ENCODE data around the gene NPPB. TPM values are rescaled to one million over a fixed set of nuclear protein-coding genes. Genes with fewer than 3 reads are reported as not detected.

Gene NPPB
- total RNA-seq, 2 experiments from 2014 or later = not detected

DNA sequence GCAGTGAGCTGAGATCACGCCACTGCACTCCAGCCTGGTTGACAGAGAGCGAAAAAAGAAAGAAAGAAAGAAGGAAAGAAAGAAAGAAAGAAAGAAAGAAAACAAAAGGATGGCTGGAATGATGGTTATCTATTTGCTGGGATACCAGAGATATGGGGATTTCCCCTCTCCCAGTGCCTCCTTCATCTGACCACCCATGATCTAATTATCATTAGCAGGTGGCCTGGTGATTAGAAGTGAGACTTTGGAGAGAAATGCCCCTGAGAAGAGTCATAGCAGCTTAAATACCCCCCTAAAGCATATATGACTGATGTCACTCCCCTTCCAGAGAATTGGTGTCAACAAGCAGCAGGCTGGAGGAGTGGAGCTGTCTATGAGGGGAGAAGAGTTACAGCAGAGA lies 1.3 kb upstream of the NPPB start:
- H3K27me3 Mint-ChIP-seq = peaks cover 66% of the 10 kb centered on the region
- H3K27ac Mint-ChIP-seq = no peak overlapping the region
- H3K4me1 Mint-ChIP-seq = peaks cover 12% of the 10 kb centered on the region
- no peaks in the 10 kb centered on the region for H3K9me3 Mint-ChIP-seq
- no peak for DNase-seq
- no peak overlapping the region for H3K4me3 Mint-ChIP-seq
- ATAC-seq (ENCODE audit: low read depth) = no peak
- no peaks in the 10 kb centered on the region for H3K36me3 Mint-ChIP-seq
- POLR2A ChIA-PET = interaction anchor here (3.6 kb wide), 1 partner anchor 48 kb away, joined by 12 read pairs; no protein-coding TSS in a partner anchor

- H3K4me1 Mint-ChIP-seq = peaks cover 12% of the 10 kb centered on the region
- DNase-seq (peak; percentile 89), ATAC-seq (ENCODE audit: low read depth) (peak; percentile 93)
- H3K27me3 Mint-ChIP-seq = peaks cover 66% of the 10 kb centered on the region
- H3K9me3 Mint-ChIP-seq = no peaks in the 10 kb centered on the region
- H3K27ac Mint-ChIP-seq = no peak overlapping the region
- POLR2A ChIA-PET = interaction anchor here (0.5 to 3.6 kb wide), 2 partner anchors 13 to 49 kb away, joined by 3 to 12 read pairs; no protein-coding TSS in a partner anchor
- H3K36me3 Mint-ChIP-seq = no peaks in the 10 kb centered on the region
- H3K4me3 Mint-ChIP-seq = no peak overlapping the region
Measured at GRCh38 chr1:11858968-11859871, 475 bp upstream of the NPPB start.

GRCh38 chr1:11858158-11858557 lies 587 bp downstream of the NPPB start:
- peaks cover 66% of the 10 kb centered on the region for H3K27me3 Mint-ChIP-seq

GRCh38 chr1:11857164-11857851 lies 1.4 kb downstream of the NPPB start:
- Mint-ChIP-seq H3K27ac (no peak overlapping the region), H3K36me3 (no peaks in the 10 kb centered on the region), H3K27me3 (peaks cover 63% of the 10 kb centered on the region), H3K9me3 (no peaks in the 10 kb centered on the region), H3K4me3 (no peak overlapping the region), H3K4me1 (peaks cover 12% of the 10 kb centered on the region)
- ATAC-seq (ENCODE audit: low read depth) (no peak), DNase-seq (no peak)
- POLR2A ChIA-PET = interaction anchor here (1.5 kb wide), 1 partner anchor 51 kb away, joined by 6 read pairs; no protein-coding TSS in a partner anchor

More at GRCh38 chr1:11858158-11858557, 587 bp downstream of the NPPB start:
- Mint-ChIP-seq H3K9me3 (no peaks in the 10 kb centered on the region), H3K4me3 (no peak overlapping the region), H3K4me1 (peaks cover 12% of the 10 kb centered on the region), H3K27ac (no peak overlapping the region), H3K36me3 (no peaks in the 10 kb centered on the region)
- DNase-seq = no peak
- no peak for ATAC-seq (ENCODE audit: low read depth)
- POLR2A ChIA-PET = interaction anchor here (3.6 kb wide), 1 partner anchor 50 kb away, joined by 12 read pairs; no protein-coding TSS in a partner anchor

GRCh38 chr1:11856698-11857097 lies 2.0 kb downstream of the NPPB start:
- ATAC-seq (ENCODE audit: low read depth) = no peak
- Mint-ChIP-seq H3K27me3 (peaks cover 62% of the 10 kb centered on the region), H3K9me3 (no peaks in the 10 kb centered on the region)

DNA sequence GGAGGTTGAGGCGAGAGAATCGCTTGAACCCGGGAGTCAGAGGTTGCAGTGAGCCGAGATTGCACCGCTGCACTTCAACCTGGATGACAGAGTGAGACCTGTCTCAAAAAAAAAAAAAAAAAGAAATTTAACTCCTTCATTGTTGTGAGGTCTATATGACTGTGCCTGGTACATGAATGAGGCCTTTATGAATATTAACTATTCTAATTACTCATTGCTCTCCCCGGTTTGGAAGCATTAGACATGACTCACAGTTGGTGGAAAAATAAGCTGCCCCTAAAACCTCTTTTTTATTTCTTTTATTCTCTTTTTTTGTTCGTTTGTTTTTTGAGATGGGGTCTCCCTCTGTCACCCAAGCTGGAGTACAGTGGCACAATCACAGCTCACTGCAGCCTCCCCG lies 3.3 kb downstream of the NPPB start:
- Mint-ChIP-seq H3K27ac (no peak overlapping the region), H3K36me3 (no peaks in the 10 kb centered on the region), H3K4me3 (no peak overlapping the region), H3K9me3 (no peaks in the 10 kb centered on the region), H3K4me1 (peaks cover 12% of the 10 kb centered on the region), H3K27me3 (peaks cover 54% of the 10 kb centered on the region)
- ATAC-seq (ENCODE audit: low read depth) = no peak
- DNase-seq = no peak
- POLR2A ChIA-PET = interaction anchor here (0.9 to 1.8 kb wide), 2 partner anchors 8 to 53 kb away, joined by 3 to 9 read pairs; no protein-coding TSS in a partner anchor

More at GRCh38 chr1:11856698-11857097, 2.0 kb downstream of the NPPB start:
- DNase-seq = no peak
- POLR2A ChIA-PET = interaction anchor here (1.5 kb wide), 1 partner anchor 51 kb away, joined by 6 read pairs; no protein-coding TSS in a partner anchor
- H3K4me1 Mint-ChIP-seq = peaks cover 12% of the 10 kb centered on the region
- no peak overlapping the region for H3K27ac Mint-ChIP-seq
- no peaks in the 10 kb centered on the region for H3K36me3 Mint-ChIP-seq
- no peak overlapping the region for H3K4me3 Mint-ChIP-seq

GRCh38 chr1:11854519-11854918 lies 4.2 kb downstream of the NPPB start:
- peaks cover 12% of the 10 kb centered on the region for H3K4me1 Mint-ChIP-seq
- no peaks in the 10 kb centered on the region for H3K36me3 Mint-ChIP-seq
- H3K27ac Mint-ChIP-seq = no peak overlapping the region
- peaks cover 47% of the 10 kb centered on the region for H3K27me3 Mint-ChIP-seq
- ATAC-seq (ENCODE audit: low read depth) = no peak
- H3K4me3 Mint-ChIP-seq = no peak overlapping the region
- H3K9me3 Mint-ChIP-seq = no peaks in the 10 kb centered on the region
- DNase-seq = no peak
- POLR2A ChIA-PET = interaction anchor here (1.8 kb wide), 1 partner anchor 54 kb away, joined by 9 read pairs; no protein-coding TSS in a partner anchor

GRCh38 chr1:11851180-11851579 lies 7.6 kb downstream of the NPPB start:
- Mint-ChIP-seq H3K27me3 (peaks cover 21% of the 10 kb centered on the region), H3K4me1 (no peaks in the 10 kb centered on the region), H3K36me3 (no peaks in the 10 kb centered on the region), H3K9me3 (no peaks in the 10 kb centered on the region), H3K27ac (no peak overlapping the region), H3K4me3 (no peak overlapping the region)
- POLR2A ChIA-PET = no interaction called here
- DNase-seq (no peak), ATAC-seq (ENCODE audit: low read depth) (no peak)

DNA sequence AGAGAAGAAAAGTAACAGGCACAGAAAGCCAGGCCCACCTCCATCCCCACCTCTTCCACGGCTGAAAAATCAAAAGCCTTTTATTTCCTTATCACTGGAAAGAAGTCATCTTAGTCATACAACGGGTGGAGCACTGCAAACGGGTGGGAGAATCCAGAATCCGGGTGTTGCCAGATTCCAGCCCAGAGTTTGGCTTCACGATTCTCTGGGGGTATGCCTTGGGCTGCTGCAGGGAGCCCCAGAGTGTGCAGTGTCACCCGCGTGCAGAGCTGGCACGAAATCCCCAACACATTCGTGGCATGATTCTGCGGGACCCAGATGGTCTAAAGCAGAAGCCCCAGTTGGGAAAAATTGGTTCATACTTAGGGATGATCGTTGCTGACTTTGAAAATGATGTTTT lies 8.6 kb downstream of the NPPB start:
- peaks cover 19% of the 10 kb centered on the region for H3K27me3 Mint-ChIP-seq
- peaks cover 6% of the 10 kb centered on the region for H3K36me3 Mint-ChIP-seq
- H3K9me3 Mint-ChIP-seq = no peaks in the 10 kb centered on the region
- no peaks in the 10 kb centered on the region for H3K4me1 Mint-ChIP-seq
- no peak for DNase-seq
- no peak overlapping the region for H3K4me3 Mint-ChIP-seq
- POLR2A ChIA-PET = no interaction called here
- no peak for ATAC-seq (ENCODE audit: low read depth)
- H3K27ac Mint-ChIP-seq = no peak overlapping the region

DNA sequence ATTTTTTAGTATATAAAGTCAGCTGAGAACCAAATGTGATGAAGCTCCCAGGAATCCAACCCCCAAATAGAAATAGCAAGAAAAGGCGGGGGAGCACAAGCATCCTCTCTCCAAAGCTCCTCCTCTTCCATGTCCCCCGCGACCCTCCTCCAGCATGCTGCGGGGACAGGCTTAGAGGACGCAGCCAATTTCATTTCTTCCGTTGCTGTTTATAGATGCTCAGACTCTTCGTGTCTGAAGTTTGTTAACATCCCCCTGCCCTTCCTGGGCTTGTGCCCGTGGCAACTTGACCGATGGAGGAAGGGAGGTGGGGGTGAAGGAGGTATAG lies 10.4 kb downstream of the NPPB start:
- H3K27ac Mint-ChIP-seq = no peak overlapping the region
- peaks cover 12% of the 10 kb centered on the region for H3K27me3 Mint-ChIP-seq
- H3K36me3 Mint-ChIP-seq = peaks cover 12% of the 10 kb centered on the region
- DNase-seq = no peak
- H3K9me3 Mint-ChIP-seq = no peaks in the 10 kb centered on the region
- H3K4me3 Mint-ChIP-seq = no peak overlapping the region
- no peak for ATAC-seq (ENCODE audit: low read depth)
- no peaks in the 10 kb centered on the region for H3K4me1 Mint-ChIP-seq
- POLR2A ChIA-PET = interaction anchor here (1.9 kb wide), 1 partner anchor 60 kb away, joined by 7 read pairs; no protein-coding TSS in a partner anchor

DNA sequence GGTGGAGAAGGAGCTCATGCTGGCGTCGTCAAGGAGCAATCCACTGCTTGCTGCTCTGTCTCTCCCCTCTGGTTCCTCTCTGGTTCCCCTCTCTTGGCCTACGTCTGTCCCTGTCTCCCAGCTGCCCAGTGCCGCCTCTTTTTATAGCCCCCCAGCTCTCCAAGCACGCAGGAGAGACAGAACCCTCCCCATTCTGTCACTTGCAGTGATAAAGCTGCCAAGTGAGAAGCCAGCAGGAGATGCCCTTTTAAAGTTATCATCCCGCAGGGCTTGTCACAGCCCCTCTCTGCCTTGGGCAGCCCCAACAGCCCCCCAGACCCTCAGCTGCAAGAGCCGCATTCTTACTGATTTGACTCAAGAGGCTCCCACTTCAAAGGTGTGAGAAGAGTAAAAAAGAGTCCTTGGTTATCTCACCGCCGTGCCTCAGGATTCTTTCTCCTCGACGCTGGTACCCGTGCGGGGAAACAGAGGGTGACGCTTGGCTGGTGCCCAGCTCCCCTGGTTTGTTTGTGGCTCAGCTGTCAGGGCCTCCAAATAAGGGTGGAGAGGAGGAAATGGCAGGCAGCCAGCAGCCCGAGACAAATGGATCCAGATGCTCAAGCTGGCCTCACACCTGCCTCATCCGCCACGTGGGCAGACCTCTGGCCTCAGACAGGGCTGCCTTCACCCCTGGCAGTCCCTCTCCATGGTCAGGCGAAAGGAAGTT lies 10.9 kb downstream of the NPPB start, which contains the start of gene NPPA:
Gene NPPA, minus strand, starts transcription at position 117 of the 706 bp plus-strand sequence. Its CDS starts 99 bp downstream, at position 18.
- Mint-ChIP-seq H3K4me1 (no peaks in the 10 kb centered on the region), H3K36me3 (peaks cover 13% of the 10 kb centered on the region), H3K27me3 (peaks cover 7% of the 10 kb centered on the region), H3K27ac (no peak within 1 kb of the TSS), H3K4me3 (no peak within 1 kb of the TSS), H3K9me3 (no peaks in the 10 kb centered on the region)
- DNase-seq = no peak
- POLR2A ChIA-PET = interaction anchor here (1.1 to 1.9 kb wide), 2 partner anchors 60 to 171 kb away, joined by 4 to 7 read pairs; partner anchors contain the start of gene MIIP
- no peak for ATAC-seq (ENCODE audit: low read depth)

DNA sequence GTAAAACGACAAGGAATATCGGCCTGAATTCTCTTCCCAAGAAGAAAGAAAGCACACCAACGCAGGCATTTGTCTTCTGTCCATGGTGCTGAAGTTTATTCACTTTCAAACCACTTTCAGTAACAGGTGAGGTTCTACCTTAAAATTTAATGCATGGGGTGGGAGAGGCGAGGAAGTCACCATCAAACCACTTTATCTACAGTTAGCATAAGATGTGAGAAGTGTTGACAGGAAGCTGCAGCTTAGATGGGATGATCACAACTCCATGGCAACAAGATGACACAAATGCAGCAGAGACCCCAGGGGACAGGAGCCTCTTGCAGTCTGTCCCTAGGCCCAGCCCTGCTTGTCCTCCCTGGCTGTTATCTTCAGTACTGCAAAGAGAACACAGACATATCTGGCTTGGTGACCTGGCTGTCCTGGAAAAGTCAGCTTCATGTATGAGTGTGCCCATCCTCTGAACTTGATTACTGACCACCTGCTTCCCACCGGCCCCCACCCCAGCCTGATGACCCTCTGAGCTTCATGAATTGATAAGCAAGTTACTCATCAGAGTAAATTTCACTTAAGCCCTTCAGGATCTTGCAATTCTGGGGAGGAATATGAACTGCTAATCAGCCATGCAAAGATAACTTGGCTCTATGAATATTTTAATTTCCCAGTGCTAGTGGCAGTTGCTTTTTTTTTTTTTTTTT lies 13.0 kb downstream of the NPPB start:
- Mint-ChIP-seq H3K27me3 (peaks cover 2% of the 10 kb centered on the region), H3K27ac (no peak overlapping the region), H3K4me1 (peaks cover 2% of the 10 kb centered on the region), H3K36me3 (peaks cover 13% of the 10 kb centered on the region), H3K4me3 (no peak overlapping the region), H3K9me3 (no peaks in the 10 kb centered on the region)
- POLR2A ChIA-PET = no interaction called here
- ATAC-seq (ENCODE audit: low read depth) = no peak
- no peak for DNase-seq
